NOMO-1 treated with dmso at 0.1 percent for 144 hours (cell line): Measurements from ENCODE around the gene UNKL.
"Not testable (repeated sequence)": the region's sequence is repeated elsewhere in the genome, so short reads cannot be mapped to it uniquely, and the experiment has no call there.

ENCODE experiments used
- DNase-seq: peaks from one replicate; lab custom pipeline; 2025; ENCODE audit not compliant: unreplicated experiment; lab: John Stamatoyannopoulos, UW

The UNKL gene

DNA sequence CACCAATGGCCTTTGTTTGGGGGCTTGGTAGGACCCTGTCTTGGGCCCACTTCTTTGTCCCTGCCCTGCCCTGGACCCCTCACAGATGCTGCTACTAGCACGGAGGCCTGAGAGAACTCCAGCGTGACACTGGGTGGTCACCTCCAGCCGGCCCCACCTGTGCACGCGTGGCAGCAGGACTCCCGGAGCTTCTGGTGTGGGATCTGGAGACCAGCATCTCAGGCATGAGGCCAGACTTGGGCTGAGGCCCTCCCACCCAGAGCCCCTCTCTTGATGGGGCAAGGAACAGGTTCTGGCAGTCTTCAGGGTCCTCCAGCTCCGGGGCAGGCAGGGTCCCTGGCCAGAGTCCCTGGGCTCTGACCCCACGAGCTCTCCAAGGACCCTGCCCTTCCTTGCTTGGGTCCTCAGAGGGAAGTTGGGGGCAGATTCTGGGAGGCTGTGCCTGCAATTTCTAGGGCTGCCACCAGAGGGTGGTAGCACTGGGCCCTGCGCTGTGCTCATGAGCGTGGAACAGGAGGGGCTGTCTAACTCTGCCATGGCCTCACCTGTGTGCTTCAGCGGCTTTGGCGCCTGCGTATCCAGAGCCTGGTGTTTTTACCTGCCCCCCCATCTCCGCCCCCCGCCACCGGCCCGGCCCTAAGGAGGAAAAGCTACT lies 84.1 kb downstream of the UNKL start:
- no peak for DNase-seq

DNA sequence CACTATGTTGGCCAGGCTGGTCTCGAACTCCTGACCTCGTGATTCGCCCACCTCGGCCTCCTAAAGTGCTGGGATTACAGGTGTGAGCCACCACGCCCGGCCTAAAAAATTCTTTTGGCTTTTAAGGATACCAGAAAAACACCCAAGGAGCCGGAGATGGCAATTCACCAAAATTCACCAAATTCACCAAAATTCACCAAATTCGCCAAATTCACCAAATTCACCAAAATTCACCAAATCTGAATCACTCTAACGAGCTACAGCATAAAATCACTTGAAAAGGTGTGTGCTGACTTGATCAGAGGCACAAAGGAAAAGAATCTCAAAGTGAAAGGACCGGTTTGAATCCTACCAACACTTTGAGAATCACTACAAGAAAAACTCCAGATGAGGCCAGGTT lies 85.5 kb downstream of the UNKL start:
- not testable (repeated sequence) for DNase-seq

DNA sequence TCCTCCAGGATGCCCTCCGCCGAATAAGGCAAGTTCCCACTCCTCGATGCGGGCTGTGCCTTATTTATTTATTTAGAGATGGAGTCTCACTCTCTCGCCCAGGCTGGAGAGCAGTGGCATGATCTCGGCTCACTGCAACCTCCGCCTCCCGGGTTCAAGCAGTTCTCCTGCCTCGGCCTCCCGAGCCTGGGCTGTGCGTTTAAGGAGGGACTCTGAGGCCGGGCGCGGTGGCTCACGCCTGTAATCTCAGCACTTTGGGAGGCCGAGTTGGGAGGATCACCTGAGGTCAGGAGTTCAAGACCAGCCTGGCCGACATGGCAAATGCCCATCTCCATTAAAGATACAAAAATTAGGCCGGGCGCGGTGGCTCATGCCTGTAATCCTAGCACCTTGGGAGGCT lies 86.4 kb downstream of the UNKL start:
- not testable (repeated sequence) for DNase-seq

DNA sequence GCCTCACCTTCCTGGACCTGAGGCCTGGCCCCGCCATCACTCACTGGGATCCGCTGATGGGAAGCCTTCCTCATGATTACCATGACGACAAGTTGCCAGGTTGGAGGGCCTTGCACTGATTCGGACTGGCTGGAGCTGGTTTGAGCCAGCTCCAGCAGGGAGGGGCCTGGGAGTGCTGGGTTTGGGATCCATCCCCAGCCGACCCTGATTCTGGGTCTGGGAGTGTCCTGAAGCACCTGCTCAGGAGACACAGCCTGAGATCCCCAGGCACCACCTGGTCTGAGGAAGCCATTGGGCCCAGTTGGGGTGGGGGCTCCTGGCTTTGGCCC lies 86.9 kb downstream of the UNKL start:
- DNase-seq: no peak

DNA sequence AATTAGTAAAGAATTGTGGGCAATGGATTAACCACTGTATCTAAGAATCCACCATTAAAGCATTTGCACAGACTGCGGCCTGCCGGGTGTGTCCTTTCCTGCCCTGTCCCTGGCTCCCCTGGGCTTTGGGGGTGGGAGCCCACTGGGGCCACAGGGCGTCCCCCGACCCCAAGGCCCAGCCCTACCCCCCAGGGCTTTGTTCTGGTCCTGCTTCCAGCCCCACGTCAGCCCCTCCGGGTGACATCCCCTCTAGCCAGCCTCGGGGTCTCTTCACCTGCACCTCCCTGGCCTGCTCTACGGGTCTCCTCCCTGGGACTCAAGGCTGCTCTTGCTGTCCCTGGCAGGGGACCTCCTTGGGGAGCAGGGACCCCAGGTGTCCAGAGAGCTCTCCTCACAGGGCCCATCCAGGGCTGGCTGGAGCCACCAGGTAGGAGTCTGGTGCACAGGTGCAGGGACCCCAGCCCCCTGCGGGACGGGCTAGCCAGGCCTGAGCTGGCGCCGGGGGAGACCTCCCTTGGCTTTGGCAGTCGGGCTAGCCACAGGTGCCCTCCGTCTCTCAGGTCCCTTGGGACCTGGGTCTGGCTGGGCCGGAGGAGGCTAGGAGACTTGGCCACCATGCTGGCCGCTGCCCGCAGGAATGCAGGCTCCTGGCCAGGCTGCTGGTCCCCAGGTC lies 87.4 kb downstream of the UNKL start:
- DNase-seq: no peak

DNA sequence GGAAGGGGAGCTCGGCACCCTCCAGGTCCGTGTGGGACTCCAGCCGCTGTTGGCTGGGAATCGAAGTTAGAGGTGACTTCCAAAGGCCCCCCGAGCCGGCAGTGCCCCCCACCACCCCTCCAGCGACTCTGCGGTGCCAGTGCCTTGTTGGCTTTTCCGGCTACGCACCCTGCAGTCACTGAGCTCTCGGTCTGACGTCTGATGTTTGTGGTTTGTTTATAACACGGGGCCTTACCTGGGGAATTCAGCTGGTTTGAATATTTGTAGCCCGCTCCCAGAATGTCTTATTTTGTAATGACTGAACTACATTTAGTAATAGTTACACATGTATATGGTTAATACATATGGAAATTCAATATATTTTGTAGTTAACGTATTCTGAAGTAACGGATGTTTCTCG lies 88.1 kb downstream of the UNKL start:
- DNase-seq: no peak

DNA sequence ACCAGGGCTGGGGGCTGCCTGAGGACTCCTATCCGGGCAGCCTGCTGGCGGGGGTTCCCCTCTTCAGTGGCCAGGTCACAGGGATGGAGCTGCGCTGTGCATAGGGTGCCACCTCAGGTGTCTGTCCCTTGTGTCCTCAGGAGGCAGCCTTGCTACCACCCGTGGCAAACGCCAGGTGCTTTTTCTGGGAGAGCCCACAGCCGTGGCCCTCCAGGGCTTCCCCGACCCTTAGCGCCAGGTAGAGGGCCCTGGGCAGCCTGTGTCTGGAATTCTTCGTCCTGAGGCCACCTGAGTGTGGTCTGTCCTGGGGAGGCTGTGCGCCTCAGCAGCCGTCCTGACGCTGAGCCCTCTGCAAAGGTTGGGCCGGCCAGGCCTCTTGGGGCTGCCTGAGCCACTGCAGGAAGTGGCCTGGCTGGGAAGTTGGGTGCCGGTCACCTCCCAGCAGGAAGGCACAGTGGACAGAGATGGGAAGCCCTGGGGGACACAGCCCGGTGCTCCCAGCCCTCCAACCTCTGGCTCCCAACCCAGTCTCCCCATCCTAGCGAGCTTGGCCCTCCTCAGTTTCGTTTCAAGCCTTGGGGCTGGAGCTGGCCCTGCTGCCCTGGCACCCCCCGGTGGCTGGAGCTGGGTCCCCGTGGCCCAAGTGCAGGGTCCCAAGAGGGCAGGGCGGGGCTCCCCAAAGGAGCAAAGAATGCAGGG lies 88.7 kb downstream of the UNKL start:
- DNase-seq: no peak

DNA sequence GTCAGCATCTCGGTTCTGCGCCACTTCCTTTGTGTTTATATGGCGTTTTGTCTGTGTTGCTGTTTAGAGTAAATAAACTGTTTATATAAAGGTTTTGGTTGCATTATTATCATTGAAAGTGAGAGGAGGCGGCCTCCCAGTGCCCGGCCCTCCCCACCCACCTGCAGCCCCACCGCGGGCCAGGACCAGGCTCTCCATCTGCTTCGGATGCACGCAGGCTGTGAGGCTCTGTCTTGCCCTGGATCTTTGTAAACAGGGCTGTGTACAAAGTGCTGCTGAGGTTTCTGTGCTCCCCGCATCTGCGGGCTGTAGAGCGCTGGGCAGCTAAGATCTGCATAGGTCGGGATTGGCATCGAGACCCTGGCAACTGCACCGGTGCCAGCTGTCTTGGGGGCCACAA lies 89.2 kb downstream of the UNKL start:
- no peak for DNase-seq

DNA sequence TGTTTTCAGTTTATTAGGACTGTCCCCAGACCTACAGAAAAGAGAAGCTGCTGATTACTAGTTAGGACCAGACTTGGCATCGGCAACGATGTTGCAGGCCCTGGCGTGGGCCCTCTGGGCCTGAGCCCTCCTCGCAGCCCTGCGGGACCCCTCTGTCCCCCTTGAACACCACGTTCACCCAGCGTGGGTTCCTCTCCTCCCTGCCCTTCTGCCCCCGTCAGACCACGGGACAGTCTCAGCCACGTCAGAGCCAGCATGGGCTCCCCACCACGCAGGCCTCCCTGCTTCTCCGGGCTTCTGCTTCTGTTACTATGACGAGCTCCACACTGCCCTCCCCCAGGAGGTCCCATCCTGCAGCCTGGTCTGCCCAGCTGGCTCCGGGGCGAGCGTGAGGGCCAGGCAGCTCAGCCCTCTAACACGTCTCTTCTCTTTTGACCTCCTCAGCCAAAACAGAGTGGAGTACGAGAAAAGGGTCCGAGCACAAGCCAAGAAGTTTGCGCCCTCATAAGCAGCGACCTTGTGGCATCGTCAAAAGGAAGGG lies 90.1 kb downstream of the UNKL start:
- DNase-seq: no peak

DNA sequence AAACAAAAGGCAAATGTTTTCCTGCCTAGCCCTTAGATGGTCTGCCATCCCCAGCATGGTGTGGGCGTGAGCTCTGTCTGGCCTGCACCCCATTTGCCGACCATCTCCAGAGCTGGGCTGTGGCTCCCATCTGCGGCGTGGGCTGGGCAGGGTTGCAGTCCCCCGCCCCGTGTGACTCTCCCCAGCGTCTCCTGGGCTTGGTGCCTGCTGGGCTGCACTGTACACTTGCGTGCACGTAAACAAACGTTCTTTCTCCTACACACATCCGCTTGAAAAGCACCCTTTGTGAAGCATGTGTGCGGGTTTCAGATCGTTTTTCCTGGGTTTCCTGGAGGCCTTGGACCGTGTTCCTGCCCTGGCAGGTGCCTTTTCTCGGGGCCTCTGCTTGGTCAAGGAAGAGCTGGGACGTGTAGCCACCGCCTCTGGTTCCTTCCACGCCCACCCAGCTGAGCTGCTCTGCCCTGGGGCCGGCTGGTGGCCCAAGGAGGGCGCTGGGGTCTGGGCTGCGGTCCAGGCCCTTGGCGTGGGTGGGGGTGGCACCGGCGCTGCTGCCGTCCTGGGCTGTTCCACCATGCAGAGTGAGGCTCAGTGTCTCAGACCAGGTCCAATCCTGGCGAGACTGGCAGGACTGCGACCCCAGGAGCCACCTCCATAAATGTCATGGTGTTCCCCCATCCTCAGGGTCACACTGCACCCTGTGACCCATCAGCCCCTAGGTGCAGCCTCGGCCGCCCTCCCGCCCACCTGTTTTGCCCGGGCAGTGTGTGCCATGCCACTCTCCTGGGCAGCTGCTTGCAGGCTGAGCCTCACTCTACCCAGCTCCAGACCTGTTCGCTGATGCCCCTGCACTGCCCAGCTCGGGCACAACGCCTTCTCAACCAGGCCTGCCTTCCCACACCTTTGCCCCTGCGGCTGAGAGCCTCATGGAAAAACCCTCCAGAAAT lies 90.9 kb downstream of the UNKL start:
- DNase-seq: no peak

DNA sequence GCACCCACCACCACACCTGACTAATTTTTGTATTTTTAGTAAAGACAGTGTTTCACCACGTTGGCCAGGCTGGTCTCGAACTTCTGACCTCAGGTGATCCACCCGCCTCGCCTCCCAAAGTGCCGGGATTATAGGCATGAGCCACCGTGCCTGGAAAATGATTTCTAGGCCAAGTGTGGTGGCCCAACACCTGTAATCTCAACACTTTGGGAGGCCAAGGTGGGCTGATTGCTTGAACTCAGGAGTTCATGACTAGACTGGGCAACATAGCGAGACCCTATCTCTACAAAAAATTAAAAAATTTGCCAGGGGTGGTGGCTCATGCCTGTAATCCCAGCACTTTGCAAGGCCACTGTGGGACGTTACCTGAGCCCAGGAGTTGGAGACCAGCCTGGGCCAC lies 92.1 kb downstream of the UNKL start:
- DNase-seq: no peak

DNA sequence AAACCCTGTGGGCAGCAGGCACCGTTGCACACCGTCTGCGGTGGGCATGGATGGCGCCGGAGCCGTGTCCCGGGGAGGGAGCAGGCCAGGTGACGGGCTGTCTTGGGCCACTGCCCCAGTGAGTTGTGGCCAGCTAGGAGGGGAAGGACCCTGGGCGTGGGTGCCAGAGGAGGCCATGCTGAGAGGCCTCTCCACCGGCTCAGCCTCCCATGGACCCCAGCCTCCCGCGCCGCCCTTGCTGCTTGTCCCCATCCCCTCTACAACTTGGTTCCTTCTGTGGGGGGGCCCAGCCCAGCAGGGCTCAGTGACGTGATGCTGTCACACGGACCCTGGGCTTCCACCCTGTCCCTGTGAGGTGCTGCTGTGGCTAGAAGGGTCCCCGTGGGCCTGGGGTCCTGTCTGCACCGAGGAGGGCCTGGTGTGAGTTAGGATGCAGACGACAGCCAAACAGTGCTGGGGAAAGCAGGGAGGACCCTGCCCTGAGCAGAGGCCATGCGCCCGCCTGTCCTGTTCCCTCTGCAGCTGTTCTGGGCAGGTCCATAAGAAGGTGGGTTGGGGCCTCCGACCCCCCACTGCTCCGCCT lies 93.8 kb downstream of the UNKL start:
- DNase-seq: no peak

DNA sequence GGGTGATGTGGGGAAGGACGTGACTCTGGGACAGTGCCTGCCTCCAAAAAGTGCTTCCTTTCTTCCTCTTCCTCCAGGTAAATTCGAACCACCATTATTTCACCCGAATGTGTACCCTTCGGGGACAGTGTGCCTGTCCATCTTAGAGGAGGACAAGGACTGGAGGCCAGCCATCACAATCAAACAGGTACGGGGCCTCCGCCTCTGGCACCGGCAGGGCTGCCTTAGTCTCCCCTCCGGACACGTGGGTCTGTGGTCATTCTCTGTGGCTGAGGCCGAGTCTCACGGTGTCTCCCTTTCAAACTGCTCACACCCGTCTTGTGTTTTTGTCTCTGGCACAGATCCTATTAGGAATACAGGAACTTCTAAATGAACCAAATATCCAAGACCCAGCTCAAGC lies 94.4 kb downstream of the UNKL start:
- DNase-seq: no peak

DNA sequence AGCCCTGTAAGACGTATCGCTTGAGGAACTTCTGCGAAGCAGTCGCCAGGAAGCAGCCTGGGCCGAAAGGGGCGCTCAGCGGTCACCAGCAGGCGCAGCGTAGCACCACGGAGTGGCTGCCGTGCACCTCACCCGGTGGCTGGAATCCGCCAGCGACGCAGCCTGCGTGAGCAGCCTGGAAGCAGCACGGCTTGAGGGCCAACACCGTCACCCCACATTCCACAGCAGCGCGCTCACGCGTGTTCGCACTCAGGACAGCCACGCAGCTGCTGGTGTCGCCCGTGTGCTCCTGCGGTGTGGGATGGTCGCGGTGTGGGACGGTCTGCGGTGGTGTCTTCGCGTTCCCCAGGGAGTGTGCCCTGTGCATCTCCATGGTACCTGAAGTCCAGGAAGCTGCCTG lies 95.5 kb downstream of the UNKL start:
- no peak for DNase-seq

DNA sequence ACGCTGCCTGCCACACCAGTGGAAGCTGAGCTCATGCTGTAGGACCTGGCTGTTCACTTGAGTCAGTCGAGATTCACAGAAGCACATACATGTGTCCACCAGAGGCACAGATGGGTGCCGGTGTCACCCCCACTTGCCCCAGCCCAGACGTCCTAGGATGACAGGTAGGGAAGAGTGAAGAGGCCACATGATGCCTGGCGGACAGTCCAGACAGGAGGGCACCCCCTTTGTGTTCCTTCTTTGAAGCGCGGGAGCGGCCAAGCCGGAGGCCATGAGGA lies 96.3 kb downstream of the UNKL start:
- no peak for DNase-seq

DNA sequence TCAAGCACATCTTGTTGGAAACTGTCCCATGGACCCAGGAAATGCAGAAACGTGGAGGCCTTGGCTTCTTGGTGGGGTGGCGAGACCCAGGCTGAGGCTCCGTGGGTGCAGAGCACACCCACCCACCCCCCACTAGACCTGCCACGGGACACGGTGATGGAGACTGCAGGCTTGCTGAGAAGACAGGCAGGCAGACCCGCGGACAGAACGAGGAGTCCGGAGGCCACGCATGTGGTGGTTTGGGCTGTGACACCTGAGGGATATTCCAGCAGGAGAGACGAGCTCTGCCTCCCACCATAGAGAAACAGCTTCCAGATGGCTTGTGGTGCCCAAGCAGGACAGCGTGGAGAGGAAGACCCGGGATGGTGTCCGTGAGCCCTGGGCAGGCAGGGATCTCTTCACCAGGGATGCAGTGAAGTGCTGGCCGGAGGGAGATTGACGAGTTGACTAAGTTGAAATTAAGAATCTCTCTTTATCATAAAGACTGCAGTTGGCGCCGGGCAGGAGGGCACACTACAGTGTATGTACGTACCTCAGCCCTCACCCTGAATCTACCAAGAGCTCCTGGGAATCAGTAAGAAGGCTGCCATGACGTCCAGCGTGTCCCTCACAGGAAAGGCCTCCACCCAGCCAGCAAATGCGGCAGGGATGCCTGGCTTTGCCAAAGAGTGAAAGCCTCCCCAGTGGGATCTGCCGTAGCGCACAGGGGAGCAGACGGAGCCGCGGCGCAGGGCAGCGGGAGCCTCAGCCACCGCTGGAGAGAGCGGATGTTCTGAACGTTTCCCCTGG lies 96.8 kb downstream of the UNKL start:
- DNase-seq: no peak

DNA sequence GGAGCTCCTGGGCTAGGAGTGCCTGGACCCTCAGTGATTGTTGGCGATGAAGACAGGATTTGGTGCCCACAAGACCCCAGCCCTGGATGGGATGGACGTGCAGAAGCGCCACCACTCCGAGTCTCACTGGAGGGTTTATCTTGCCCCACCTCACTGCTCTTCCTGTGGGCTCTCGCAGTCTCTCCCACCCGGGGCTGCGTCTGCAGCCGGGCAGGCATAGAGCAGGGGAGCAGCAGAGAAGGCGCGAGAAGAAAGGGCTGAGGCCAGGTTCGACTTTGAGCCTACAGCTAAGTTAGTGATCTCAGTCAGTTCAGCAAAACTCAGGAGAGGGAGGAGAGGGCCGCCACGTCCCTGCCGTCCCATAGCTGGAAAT lies 98.5 kb downstream of the UNKL start:
- DNase-seq: no peak

DNA sequence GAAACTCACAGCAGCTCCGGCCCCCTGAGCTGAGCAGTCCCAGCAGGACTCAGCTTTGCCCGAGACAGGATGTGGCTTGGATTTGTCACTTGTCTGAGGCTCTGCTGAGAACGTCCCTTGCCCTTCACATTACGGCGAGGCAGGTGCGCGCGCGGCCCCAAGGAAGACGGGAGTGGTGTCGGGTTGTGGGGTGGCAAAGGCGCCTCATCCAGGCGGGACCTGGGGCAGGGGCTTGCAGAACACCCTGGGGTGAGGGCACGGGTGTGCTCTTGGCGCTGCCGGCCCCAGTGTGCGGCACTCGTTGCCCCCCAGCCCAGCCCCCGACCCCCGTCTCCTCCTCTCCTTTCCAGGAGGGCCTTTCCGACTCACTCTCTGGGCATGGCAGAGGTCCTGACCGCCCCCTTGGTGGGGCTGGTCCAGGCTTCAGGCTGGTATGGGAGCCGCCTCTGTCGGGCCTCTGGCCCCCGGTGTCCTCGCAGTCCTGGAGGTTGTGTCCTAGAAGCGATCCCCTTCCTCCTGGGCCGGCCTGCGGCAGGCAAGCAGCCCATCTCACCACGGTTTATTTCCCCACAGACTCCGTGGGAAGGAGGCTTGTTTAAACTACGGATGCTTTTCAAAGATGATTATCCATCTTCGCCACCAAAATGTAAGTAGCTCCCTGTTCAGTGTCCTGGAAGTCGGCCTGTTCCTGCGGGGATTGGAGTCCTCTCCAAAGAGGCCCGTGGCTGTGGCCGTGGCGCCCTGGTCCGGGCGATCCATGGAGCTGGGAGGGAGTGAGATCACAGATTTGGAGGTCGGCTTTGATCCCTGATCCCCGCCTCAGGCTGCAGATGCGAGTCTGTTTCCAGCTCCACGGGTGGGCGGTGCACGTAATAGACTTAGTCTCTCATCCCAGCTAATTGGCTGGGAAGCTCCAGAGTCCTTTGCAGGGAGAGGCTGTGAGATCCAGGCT lies 99.1 kb downstream of the UNKL start:
- DNase-seq: no peak

DNA sequence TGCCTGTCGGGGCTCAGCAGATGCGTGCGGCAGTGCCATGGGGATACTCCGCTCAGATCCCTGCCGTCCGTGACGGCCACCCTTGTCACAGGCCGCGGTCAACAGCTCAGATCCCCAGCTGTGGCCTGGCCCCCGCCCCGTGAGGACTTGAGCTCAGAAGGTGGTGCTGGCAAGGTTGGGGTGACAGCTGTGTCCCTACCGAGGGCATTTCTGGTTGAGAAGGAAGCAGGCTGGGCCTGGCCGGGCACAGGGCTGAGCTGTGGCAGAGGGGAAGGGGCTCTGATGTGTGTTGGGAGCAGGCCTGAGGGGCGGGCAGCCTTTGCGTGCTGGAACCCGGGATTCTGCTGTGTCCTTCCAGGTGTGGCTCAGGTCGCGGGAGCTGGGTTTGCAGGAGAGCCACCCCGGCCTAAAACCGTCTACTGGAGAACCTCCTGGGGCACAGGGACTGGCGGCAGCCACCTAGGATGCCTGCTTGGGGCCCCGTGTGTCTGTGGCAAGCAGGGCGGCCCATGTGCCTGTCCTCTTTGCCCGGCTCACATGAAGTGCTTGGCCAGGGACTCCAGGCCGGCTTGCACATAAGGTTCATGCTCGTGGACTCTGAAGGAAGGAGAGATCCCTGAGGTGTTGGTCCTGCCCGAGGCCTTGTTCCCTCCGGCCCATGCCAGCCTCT lies 100.0 kb downstream of the UNKL start:
- DNase-seq: no peak
